GM12891 (cell line): ENCODE results near the gene CCDC88C.

ENCODE experiments used
- DNase-seq: peaks from one replicate; pipeline ENCODE4 v3.0.0; 2011; ENCODE audit warnings: low spot score; ENCODE audit not compliant: insufficient read length
- FAIRE-seq: peaks from 2 replicates; lab custom pipeline; 2011; peaks lifted over from hg19 to GRCh38; lab: Jason Lieb, UNC
- PAX5 ChIP-seq: IDR thresholded peaks from 2 replicates; pipeline ENCODE4 v1.6.1; 2011; ENCODE audit warnings: low read length, moderate library complexity, mild to moderate bottlenecking; ENCODE audit not compliant: insufficient read depth, severe bottlenecking
- POLR2A ChIP-seq: IDR thresholded peaks from 2 replicates; pipeline ENCODE4 v1.6.1; 2011; ENCODE audit warnings: low read depth, low read length, control low read depth
- POLR2AphosphoS5 ChIP-seq: IDR thresholded peaks from 2 replicates; pipeline ENCODE4 v1.6.1; 2011; ENCODE audit warnings: low read depth, low read length, control low read depth
- POU2F2 ChIP-seq: IDR thresholded peaks from 2 replicates; pipeline ENCODE4 v1.6.1; 2011; ENCODE audit warnings: low read depth, mild to moderate bottlenecking, control low read depth, low read length, moderate library complexity
- SPI1 ChIP-seq: IDR thresholded peaks from 2 replicates; pipeline ENCODE4 v1.6.1; 2011; ENCODE audit warnings: low read depth, low read length, control low read depth
- TAF1 ChIP-seq: IDR thresholded peaks from 2 replicates; pipeline ENCODE4 v1.6.1; 2011; ENCODE audit warnings: low read depth, low read length, control low read depth

CCDC88C gene

GRCh38 chr14:91418387-91419043 lies 895 bp upstream of the CCDC88C start:
- DNase-seq (no peak), FAIRE-seq (peak; percentile 90)
- TF ChIP-seq POU2F2 (0 out of 2 replicates have a peak, but pooled peaks have one; percentile 24), POLR2AphosphoS5 (no peak), PAX5 (no peak), TAF1 (no peak), POLR2A (no peak), SPI1 (no peak)

- FAIRE-seq (peak; percentile 75), DNase-seq (no peak)
- TF ChIP-seq TAF1 (no peak), PAX5 (peak; percentile 71), POU2F2 (no peak), POLR2A (no peak), POLR2AphosphoS5 (no peak), SPI1 (no peak)
These were observed 365 bp upstream of the CCDC88C start for GRCh38 chr14:91417983-91418386.

DNA sequence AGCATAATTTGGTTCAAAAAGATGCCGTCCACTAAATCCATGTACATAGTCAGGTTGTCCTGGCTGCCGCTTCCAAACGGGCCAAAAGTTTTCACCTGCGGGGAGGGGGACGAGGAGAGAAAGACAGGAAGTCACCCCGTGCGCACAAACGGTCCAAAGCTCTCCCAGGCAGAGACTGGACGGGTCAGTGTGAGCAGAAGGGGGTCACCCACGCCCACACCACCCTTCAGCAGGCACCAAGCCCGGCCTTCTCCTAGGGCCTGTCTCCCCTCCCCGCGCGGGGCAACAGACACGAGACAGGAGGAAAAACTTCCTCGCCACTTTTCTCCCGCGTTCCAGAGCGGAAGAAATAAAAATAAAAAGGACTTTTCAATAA lies 888 bp downstream of the CCDC88C start:
- FAIRE-seq (no peak), DNase-seq (no peak)
- TF ChIP-seq POLR2AphosphoS5 (no peak), SPI1 (peak; percentile 17; the same call in 1 of the 2 replicates), POLR2A (0 out of 2 replicates have a peak, but pooled peaks have one; percentile 14)

- TF ChIP-seq SPI1 (peak; percentile 66), PAX5 (peak; percentile 83), POLR2AphosphoS5 (peak; percentile 45), TAF1 (peak; percentile 62; the same call in 1 of the 2 replicates), POLR2A (peak; percentile 87), POU2F2 (peak; percentile 69; the same call in 1 of the 2 replicates)
- FAIRE-seq (peak; percentile 95), DNase-seq (no peak)
These were observed 1.6 kb downstream of the CCDC88C start for GRCh38 chr14:91415794-91416743.

DNA sequence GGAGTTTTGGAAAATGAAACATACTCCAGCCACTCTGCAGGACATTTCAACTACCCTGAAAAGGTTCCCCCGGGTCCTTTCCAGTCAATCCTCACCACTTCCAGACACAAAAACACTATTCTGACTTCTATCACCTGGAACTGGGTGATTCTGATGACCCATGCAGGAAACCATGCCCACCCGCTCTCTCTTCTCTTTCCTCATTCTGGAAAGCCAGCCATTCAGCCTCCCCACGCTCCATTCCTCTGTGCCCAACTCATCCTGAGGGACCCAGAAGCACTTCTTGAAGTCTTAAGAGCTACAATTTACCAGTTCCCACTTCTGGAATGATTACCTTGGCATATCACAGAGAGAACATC lies 3.2 kb downstream of the CCDC88C start:
- no peak for FAIRE-seq
- DNase-seq = no peak
- TF ChIP-seq POU2F2 (no peak), TAF1 (no peak), POLR2AphosphoS5 (no peak), POLR2A (no peak), SPI1 (no peak), PAX5 (no peak)

- TF ChIP-seq POLR2A (peak; percentile 19; the same call in 1 of the 2 replicates), SPI1 (no peak)
- DNase-seq (no peak), FAIRE-seq (peak; percentile 75)
These were observed 3.8 kb downstream of the CCDC88C start for GRCh38 chr14:91413547-91414474.

- DNase-seq (no peak), FAIRE-seq (peak; percentile 62)
- TF ChIP-seq TAF1 (no peak), POLR2AphosphoS5 (no peak), POU2F2 (no peak), POLR2A (no peak), PAX5 (no peak), SPI1 (no peak)
These were observed 4.7 kb downstream of the CCDC88C start for GRCh38 chr14:91412939-91413338.

DNA sequence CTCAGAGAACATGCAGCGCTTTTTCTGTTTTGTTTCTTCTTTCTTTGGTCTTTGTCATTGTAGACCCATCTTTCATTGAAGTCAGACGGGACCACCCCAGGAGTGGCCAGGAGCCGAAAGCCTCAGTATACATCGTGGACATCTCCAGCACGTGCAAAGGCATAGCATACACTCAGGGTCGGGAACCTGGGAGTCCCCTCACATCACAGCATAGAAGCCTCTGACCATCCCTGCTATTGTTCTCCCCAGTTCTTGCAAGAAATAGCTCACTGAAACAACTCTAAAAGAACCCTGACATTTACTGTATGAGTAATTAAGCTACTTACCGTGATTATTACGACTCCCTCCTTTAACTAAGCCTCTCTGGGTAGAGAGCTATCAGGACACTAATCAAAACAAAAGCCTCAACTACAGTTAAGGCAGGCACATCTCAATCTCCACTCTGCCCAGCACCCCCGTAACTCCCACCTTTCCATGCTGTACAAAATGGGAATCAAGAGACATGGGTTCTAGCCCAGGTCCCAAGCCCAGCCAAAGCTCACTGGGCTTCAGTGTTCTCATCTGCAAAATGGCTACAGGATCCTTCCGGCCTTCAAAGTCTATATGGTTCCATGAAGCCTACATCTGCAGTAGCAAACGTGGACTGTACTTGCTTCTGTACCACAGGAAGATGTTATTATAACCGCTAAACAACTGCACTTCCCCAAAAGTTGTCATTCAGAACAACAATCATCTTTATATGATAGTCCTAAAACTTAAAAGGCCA lies 6.7 kb downstream of the CCDC88C start:
- TF ChIP-seq PAX5 (no peak), POU2F2 (0 out of 2 replicates have a peak, but pooled peaks have one; percentile 29), SPI1 (peak; percentile 87), POLR2AphosphoS5 (no peak)

More for the DNA sequence above, 6.7 kb downstream of the CCDC88C start:
- DNase-seq = no peak
- FAIRE-seq = peak; percentile 33
